ENCODE measurements around the gene ALDH1A1.

ALDH1A1 gene

DNA sequence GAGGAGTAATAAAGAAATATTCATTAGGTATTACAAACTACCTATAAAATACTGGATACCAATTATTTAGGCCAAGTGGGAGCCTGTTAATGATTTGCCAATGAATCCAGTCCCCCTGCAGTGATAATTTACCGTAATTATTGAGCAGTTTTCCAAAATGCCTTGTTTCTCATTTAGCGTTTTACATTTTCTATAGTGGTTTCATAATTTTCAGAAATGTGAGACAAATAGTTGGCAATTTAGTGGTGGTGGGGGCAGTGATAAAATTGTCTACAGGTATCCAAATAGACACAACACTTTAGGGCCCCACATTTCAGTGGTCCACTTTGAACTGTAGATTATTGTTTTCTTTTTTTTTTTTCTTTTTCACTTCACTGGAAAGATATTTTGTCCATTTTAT is 27.3 kb upstream of the ALDH1A1 start:
- no peak for DNase-seq (ENCODE audit: low read depth)
- H3K4me3 ChIP-seq (ENCODE audit: low read length) = no peak overlapping the region
- no peak for TF ChIP-seq CTCF (conservative IDR thresholded peaks at IDR 0.05; ENCODE audit: low read length)

DNA sequence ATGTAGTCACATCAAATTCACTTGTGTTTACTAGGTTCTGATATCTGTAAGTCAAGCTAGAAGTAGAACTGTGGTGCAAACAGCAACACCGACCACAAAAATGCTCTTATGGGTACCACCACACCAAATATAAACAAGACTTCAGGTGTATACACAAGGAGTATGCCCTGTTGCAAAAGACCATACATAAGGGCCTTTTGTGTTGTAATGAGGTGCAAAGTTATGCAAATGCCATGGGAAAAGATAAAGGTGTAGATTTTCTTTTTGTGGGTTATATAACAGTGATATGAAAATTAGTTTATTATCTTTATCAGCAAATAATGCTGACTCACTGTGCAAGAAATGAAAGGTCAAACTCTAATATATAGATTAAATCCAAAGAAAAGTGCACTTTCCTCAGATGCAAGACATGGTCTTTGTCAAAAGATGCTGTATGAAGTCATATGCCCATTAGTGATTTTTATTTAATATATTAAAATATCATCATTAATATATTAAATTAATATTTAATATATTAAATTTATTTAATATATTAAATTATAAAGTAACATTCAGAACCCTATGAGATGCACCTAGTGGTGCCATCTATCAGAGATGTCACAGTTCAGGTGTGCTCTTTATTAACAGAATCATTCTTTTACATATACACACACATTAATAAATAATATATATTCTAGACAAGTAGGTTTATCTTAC is 26.7 kb upstream of the ALDH1A1 start:
- TF ChIP-seq CTCF (conservative IDR thresholded peaks at IDR 0.05; ENCODE audit: low read length) = no peak

DNA sequence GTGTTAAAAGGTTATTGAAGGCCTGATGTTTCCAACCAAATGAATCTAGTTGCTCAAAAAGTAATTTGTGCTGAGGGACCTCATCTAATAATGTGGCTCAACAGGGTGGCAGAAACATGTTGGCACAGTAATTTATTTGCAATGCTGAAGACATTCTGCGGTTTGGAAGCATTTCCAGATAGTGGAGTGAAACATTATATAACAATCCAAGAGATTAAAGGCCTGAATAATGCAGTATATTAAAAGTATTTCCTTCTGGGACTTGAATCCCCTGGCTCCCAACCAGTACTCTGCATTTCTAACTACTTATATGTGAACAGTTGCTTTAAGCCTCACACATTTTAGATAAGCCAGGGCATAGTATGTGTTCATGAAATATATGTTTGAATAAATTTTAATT is 25.9 kb upstream of the ALDH1A1 start:
- no peak for TF ChIP-seq CTCF (conservative IDR thresholded peaks at IDR 0.05; ENCODE audit: low read length)
- H3K4me3 ChIP-seq (ENCODE audit: low read length) = no peak overlapping the region
- peak; percentile 75 for DNase-seq (ENCODE audit: low read depth)

More for the DNA sequence above, 26.7 kb upstream of the ALDH1A1 start:
- DNase-seq (ENCODE audit: low read depth) = no peak
- H3K4me3 ChIP-seq (ENCODE audit: low read length) = no peak overlapping the region

DNA sequence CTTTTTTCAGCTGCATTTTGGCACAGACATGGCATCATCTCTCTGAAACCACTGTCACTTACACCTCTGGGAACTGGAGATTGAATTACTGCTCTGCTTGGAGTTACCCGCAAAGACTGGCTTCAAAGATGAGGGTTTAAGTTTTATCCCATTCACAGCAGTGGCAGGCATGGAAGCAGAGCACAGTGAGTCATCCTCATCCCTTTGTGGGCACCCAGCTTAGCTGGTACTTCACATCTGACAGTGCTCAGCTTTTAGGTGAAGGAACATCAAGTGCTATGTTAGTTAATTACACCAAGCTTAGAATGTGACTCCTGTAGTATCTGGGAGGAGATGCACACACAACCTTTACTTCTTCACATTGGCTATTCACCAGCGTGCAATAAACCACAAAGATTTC is 24.8 kb upstream of the ALDH1A1 start:
- no peak for DNase-seq (ENCODE audit: low read depth)
- no peak overlapping the region for H3K4me3 ChIP-seq (ENCODE audit: low read length)
- no peak for TF ChIP-seq CTCF (conservative IDR thresholded peaks at IDR 0.05; ENCODE audit: low read length)

DNA sequence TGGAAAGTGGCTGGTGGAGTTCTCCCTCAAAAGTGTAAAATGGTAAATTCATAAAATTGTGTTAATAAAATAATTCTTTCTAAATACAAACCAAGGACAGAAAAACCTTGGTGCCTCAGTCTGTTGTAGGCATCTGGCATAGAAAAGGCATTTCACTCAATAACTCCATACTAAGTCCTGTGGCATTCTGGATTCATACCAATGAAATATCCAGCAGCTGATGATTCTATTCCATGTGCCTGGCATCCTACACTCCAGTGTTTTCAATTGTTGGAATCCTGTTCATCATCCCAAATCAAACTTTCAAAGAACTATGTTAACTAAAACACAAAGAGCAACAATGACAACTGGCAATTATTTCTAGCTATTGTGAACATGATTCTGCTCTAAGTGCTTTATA is 21.6 kb upstream of the ALDH1A1 start:
- H3K4me3 ChIP-seq (ENCODE audit: low read length) = no peak overlapping the region
- DNase-seq (ENCODE audit: low read depth) = no peak
- TF ChIP-seq CTCF (conservative IDR thresholded peaks at IDR 0.05; ENCODE audit: low read length) = no peak

DNA sequence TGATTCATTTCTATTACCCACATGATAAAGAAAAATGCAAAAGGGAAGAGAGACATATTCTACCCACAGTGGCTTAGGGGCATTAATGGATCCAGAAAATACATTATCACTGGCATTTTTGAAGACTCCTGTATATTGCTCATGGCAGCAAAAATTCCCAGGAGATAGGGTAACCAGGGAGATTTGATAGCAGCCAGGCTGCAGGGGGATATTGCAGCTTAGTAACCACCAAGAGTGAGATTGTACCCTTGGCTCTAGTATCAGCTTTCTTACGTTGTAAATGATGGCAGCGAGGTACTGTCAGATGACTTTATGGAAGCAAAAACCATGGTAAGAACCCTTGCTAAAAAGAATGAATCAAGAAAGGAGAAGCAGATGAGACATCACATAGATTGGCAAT is 19.8 kb upstream of the ALDH1A1 start:
- DNase-seq (ENCODE audit: low read depth) = no peak
- no peak for TF ChIP-seq CTCF (conservative IDR thresholded peaks at IDR 0.05; ENCODE audit: low read length)
- H3K4me3 ChIP-seq (ENCODE audit: low read length) = no peak overlapping the region

DNA sequence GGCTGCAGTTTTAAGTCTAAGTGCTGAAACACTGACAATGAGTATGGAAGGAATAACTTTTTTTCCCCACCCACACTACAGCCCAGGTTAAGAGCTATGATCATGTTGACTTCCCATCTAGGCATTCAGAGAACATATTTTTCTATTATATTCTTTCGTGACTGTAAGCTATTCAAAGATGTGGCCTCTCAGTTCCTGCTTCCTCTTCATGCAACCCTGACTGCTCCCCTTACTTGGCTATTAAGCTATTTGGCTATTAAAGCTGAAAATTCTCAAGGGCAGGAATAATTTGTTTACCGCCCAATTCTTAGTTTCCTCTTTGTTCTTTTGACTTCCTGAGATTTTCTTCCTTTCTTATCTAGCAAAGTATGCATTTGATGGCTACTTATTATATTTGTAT is 18.6 kb upstream of the ALDH1A1 start:
- no peak for DNase-seq (ENCODE audit: low read depth)
- no peak overlapping the region for H3K4me3 ChIP-seq (ENCODE audit: low read length)
- TF ChIP-seq CTCF (conservative IDR thresholded peaks at IDR 0.05; ENCODE audit: low read length) = no peak

All from AG10803 (cell line).